NCI-H82 treated with DMSO at 0.1 percent for 48 hours (cell line): ENCODE measurements around the gene USP32.
A peak's percentile ranks its signal among the peaks of the same experiment; 100 is the strongest.

Source experiments
- DNase-seq: peaks from one replicate; lab custom pipeline; 2025; ENCODE audit not compliant: unreplicated experiment; lab: John Stamatoyannopoulos, UW

The USP32 gene

GRCh38 chr17:60158751-60159478 lies 233.0 kb downstream of the USP32 start:
- DNase-seq = no peak

GRCh38 chr17:60157487-60158040 lies 234.4 kb downstream of the USP32 start:
- no peak for DNase-seq

GRCh38 chr17:60156746-60157145 lies 235.2 kb downstream of the USP32 start:
- DNase-seq = no peak

- no peak for DNase-seq
Observed at GRCh38 chr17:60155815-60156214, 236.1 kb downstream of the USP32 start.

GRCh38 chr17:60155427-60155814 lies 236.5 kb downstream of the USP32 start:
- no peak for DNase-seq

GRCh38 chr17:60154616-60155426 lies 237.1 kb downstream of the USP32 start:
- no peak for DNase-seq

- DNase-seq = peak; percentile 55
Observed at GRCh38 chr17:60153606-60154390, 238.1 kb downstream of the USP32 start.

- DNase-seq = peak; percentile 84
Observed at GRCh38 chr17:60151355-60151754, 240.6 kb downstream of the USP32 start.

- DNase-seq = peak; percentile 68
Observed at GRCh38 chr17:60149691-60150582, 242.0 kb downstream of the USP32 start, which contains the start of gene CA4. CA4 (plus strand) TSS chr17:60149973; CDS start chr17:60150035, 62 bp downstream.

- DNase-seq = no peak
Observed at GRCh38 chr17:60148373-60148772, 243.6 kb downstream of the USP32 start.

- no peak for DNase-seq
Observed at GRCh38 chr17:60147553-60148223, 244.2 kb downstream of the USP32 start.

GRCh38 chr17:60146206-60146605 lies 245.7 kb downstream of the USP32 start:
- no peak for DNase-seq

- no peak for DNase-seq
Observed at GRCh38 chr17:60145006-60145935, 246.7 kb downstream of the USP32 start.

- DNase-seq = peak; percentile 92
Observed at GRCh38 chr17:60142872-60143499, 248.9 kb downstream of the USP32 start.

GRCh38 chr17:60141111-60142018 lies 250.6 kb downstream of the USP32 start:
- DNase-seq = no peak

GRCh38 chr17:60139438-60140285 lies 252.3 kb downstream of the USP32 start:
- DNase-seq = no peak
